ENCODE measurements around the gene ANK3.

ANK3 gene

DNA sequence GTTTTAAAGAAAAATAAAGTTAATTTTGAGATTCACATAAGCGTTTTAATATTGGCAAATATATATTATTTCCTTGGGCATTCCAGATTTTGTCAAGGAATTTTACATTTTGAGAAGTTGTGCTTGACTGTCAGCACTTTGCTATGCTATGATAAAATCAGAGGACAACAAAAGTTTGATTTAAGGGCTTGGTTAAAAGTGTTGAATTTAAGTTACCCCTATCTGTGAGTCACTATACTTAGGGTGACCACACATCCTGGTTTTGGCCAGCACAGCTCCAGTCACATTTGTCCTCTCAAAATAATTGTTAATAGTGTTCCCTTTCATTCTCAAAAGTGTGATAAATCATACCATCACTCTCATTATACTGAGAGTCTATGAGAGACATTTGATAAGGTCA, 34.2 kb upstream of the ANK3 start:
- Histone ChIP-seq H3K36me3 (ENCODE audit: control insufficient read depth in 1 of 2, insufficient read depth in 2 of 2, low read length in 2 of 2) (no peaks in the 10 kb centered on the region), H3K4ac (ENCODE audit: low read depth, low read length) (no peak overlapping the region), H2AFZ (ENCODE audit: insufficient read depth, low read length, poor library complexity) (no peak overlapping the region), H3K9me3 (ENCODE audit: insufficient read depth, low read depth, low read length) (no peaks in the 10 kb centered on the region), H3K4me3 (ENCODE audit: low read depth, low read length) (no peak overlapping the region), H3K79me1 (ENCODE audit: low read length) (no peaks in the 10 kb centered on the region), H3K23ac (ENCODE audit: low read length) (no peak overlapping the region), H3K27me3 (ENCODE audit: insufficient read depth, low read length) (no peaks in the 10 kb centered on the region), H2BK5ac (ENCODE audit: low read depth, low read length, poor library complexity) (no peak overlapping the region), H3K4me2 (ENCODE audit: low read length) (no peak overlapping the region), H2BK12ac (ENCODE audit: low read length) (no peak overlapping the region), H4K8ac (ENCODE audit: low read depth, low read length) (no peak overlapping the region), H2BK120ac (ENCODE audit: insufficient read depth, low read length, poor library complexity) (no peak overlapping the region), H3K14ac (ENCODE audit: low read length) (no peak overlapping the region), H3K4me1 (ENCODE audit: control insufficient read depth in 1 of 2, insufficient read depth in 2 of 2, low read length in 2 of 2) (no peaks in the 10 kb centered on the region), H3K27ac (ENCODE audit: low read depth, low read length) (no peak overlapping the region), H4K91ac (ENCODE audit: low read depth, low read length) (no peak overlapping the region), H3K79me2 (ENCODE audit: control insufficient read depth, insufficient read depth, low read length, poor library complexity) (no peaks in the 10 kb centered on the region), H4K12ac (ENCODE audit: low read depth, low read length) (no peak overlapping the region), H2AK5ac (ENCODE audit: low read length) (no peak overlapping the region), H3K18ac (ENCODE audit: low read length) (no peak overlapping the region), H3K9ac (ENCODE audit: low read length) (no peak overlapping the region)
- no peak for DNase-seq
- no CpG with 5 or more reads among the region's 1 CpG for WGBS (ENCODE audit: extremely low coverage, insufficient coverage, insufficient read length)

GRCh38 chr10:60422809-60423208, 33.1 kb upstream of the ANK3 start:
- Histone ChIP-seq H3K4ac (ENCODE audit: low read depth, low read length) (no peak overlapping the region), H4K8ac (ENCODE audit: low read depth, low read length) (no peak overlapping the region), H2AFZ (ENCODE audit: insufficient read depth, low read length, poor library complexity) (no peak overlapping the region), H4K12ac (ENCODE audit: low read depth, low read length) (no peak overlapping the region), H2BK12ac (ENCODE audit: low read length) (no peak overlapping the region), H3K79me2 (ENCODE audit: control insufficient read depth, insufficient read depth, low read length, poor library complexity) (no peaks in the 10 kb centered on the region), H3K9ac (ENCODE audit: low read length) (no peak overlapping the region), H4K91ac (ENCODE audit: low read depth, low read length) (no peak overlapping the region), H3K36me3 (ENCODE audit: control insufficient read depth in 1 of 2, insufficient read depth in 2 of 2, low read length in 2 of 2) (no peaks in the 10 kb centered on the region), H3K14ac (ENCODE audit: low read length) (no peak overlapping the region), H3K18ac (ENCODE audit: low read length) (no peak overlapping the region), H3K4me2 (ENCODE audit: low read length) (no peak overlapping the region), H3K4me3 (ENCODE audit: low read depth, low read length) (no peak overlapping the region), H3K9me3 (ENCODE audit: insufficient read depth, low read depth, low read length) (no peaks in the 10 kb centered on the region), H2AK5ac (ENCODE audit: low read length) (no peak overlapping the region), H2BK120ac (ENCODE audit: insufficient read depth, low read length, poor library complexity) (no peak overlapping the region), H3K79me1 (ENCODE audit: low read length) (no peaks in the 10 kb centered on the region), H3K4me1 (ENCODE audit: control insufficient read depth in 1 of 2, insufficient read depth in 2 of 2, low read length in 2 of 2) (peaks cover 0 to 3% of the 10 kb centered on the region in 2 experiments), H3K27me3 (ENCODE audit: insufficient read depth, low read length) (no peaks in the 10 kb centered on the region), H3K27ac (ENCODE audit: low read depth, low read length) (no peak overlapping the region), H3K23ac (ENCODE audit: low read length) (no peak overlapping the region), H2BK5ac (ENCODE audit: low read depth, low read length, poor library complexity) (no peak overlapping the region)
- no CpG with 5 or more reads among the region's 5 CpGs for WGBS (ENCODE audit: extremely low coverage, insufficient coverage, insufficient read length)
- DNase-seq, result no peak

DNA sequence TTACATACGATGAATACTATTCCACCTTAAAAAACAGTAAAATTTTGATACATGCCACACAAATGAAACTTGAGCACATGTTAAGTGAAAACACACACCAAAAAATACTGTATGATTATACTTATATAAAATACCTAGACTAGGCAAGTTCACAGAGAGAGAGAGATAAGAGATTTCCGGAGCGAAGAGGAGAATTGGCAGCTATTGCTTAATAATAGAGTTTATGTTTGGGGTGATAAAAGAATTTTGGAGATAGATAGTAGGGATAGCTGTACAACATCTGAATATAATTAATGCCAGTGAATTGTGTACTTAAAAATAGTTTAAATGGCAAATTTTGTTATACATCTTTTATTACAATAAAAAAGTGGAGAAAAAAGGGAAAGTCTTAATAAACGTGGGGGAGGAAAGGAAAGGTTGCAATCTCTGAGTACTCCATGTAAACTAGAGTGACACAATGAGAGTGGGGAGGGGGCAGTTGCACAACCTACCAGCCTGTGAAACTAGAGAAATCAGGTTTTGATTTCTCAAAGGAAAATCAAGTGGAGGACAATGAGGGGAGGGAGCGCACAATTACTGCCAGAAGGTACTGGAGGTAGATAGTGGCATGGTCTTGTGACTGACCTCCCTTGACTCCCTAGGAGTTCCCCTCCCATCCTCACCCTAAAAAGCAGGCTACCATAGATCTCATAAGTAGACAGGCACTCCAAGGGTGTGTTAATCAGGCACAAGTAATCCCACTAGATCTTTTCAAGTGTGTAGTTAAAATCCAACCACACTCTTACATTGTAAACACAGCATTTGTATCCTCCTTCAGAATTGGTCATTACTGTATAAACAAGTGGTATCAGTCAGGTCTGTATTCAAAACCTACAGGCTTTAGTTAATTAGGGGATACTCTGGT, 31.6 kb upstream of the ANK3 start:
- Histone ChIP-seq H2BK12ac (ENCODE audit: low read length) (no peak overlapping the region), H3K27ac (ENCODE audit: low read depth, low read length) (no peak overlapping the region), H4K12ac (ENCODE audit: low read depth, low read length) (no peak overlapping the region), H4K8ac (ENCODE audit: low read depth, low read length) (no peak overlapping the region), H3K79me2 (ENCODE audit: control insufficient read depth, insufficient read depth, low read length, poor library complexity) (no peaks in the 10 kb centered on the region), H3K79me1 (ENCODE audit: low read length) (peaks cover 3% of the 10 kb centered on the region), H3K36me3 (ENCODE audit: control insufficient read depth in 1 of 2, insufficient read depth in 2 of 2, low read length in 2 of 2) (no peaks in the 10 kb centered on the region), H3K27me3 (ENCODE audit: insufficient read depth, low read length) (no peaks in the 10 kb centered on the region), H3K4me1 (ENCODE audit: control insufficient read depth in 1 of 2, insufficient read depth in 2 of 2, low read length in 2 of 2) (peaks cover 2 to 6% of the 10 kb centered on the region in 2 experiments), H2AFZ (ENCODE audit: insufficient read depth, low read length, poor library complexity) (no peak overlapping the region), H3K4me3 (ENCODE audit: low read depth, low read length) (no peak overlapping the region), H3K23ac (ENCODE audit: low read length) (no peak overlapping the region), H3K9ac (ENCODE audit: low read length) (no peak overlapping the region), H2BK5ac (ENCODE audit: low read depth, low read length, poor library complexity) (no peak overlapping the region), H3K18ac (ENCODE audit: low read length) (no peak overlapping the region), H4K91ac (ENCODE audit: low read depth, low read length) (no peak overlapping the region), H2AK5ac (ENCODE audit: low read length) (no peak overlapping the region), H3K4me2 (ENCODE audit: low read length) (no peak overlapping the region), H3K9me3 (ENCODE audit: insufficient read depth, low read depth, low read length) (no peaks in the 10 kb centered on the region), H2BK120ac (ENCODE audit: insufficient read depth, low read length, poor library complexity) (no peak overlapping the region), H3K14ac (ENCODE audit: low read length) (no peak overlapping the region), H3K4ac (ENCODE audit: low read depth, low read length) (no peak overlapping the region)
- no CpG with 5 or more reads among the region's 5 CpGs for WGBS (ENCODE audit: extremely low coverage, insufficient coverage, insufficient read length)
- DNase-seq, result no peak

DNA sequence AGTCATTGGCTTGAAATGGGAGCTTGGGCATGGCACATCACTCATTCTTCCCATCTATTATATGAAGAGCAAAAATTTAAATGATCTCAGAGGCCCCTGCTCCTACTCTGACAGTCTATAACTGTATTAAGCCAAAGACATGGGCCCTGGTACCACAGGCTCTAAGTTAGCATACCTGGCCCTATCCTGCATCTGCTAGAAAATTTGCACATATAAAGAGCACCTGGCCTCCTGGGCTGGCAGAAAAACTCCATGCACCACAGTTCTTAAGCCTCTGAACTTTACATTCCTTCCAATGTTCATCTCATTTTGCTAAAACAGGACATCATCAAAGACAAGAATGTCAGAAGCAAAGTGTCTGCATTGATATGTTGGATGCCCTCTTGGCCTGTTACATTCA, 29.6 kb upstream of the ANK3 start:
- Histone ChIP-seq H3K18ac (ENCODE audit: low read length) (no peak overlapping the region), H2BK120ac (ENCODE audit: insufficient read depth, low read length, poor library complexity) (no peak overlapping the region), H3K4me1 (ENCODE audit: control insufficient read depth in 1 of 2, insufficient read depth in 2 of 2, low read length in 2 of 2) (peaks cover 4 to 8% of the 10 kb centered on the region in 2 experiments), H3K79me1 (ENCODE audit: low read length) (peaks cover 10% of the 10 kb centered on the region), H2BK12ac (ENCODE audit: low read length) (peak overlapping the region; percentile 3), H3K4ac (ENCODE audit: low read depth, low read length) (no peak overlapping the region), H3K36me3 (ENCODE audit: control insufficient read depth in 1 of 2, insufficient read depth in 2 of 2, low read length in 2 of 2) (no peaks in the 10 kb centered on the region), H3K9me3 (ENCODE audit: insufficient read depth, low read depth, low read length) (no peaks in the 10 kb centered on the region), H4K12ac (ENCODE audit: low read depth, low read length) (no peak overlapping the region), H3K4me2 (ENCODE audit: low read length) (no peak overlapping the region), H2BK5ac (ENCODE audit: low read depth, low read length, poor library complexity) (peak overlapping the region; percentile 37), H3K23ac (ENCODE audit: low read length) (no peak overlapping the region), H3K9ac (ENCODE audit: low read length) (no peak overlapping the region), H3K27ac (ENCODE audit: low read depth, low read length) (no peak overlapping the region), H4K8ac (ENCODE audit: low read depth, low read length) (no peak overlapping the region), H2AFZ (ENCODE audit: insufficient read depth, low read length, poor library complexity) (no peak overlapping the region), H3K4me3 (ENCODE audit: low read depth, low read length) (no peak overlapping the region), H3K79me2 (ENCODE audit: control insufficient read depth, insufficient read depth, low read length, poor library complexity) (no peaks in the 10 kb centered on the region), H3K14ac (ENCODE audit: low read length) (no peak overlapping the region), H2AK5ac (ENCODE audit: low read length) (no peak overlapping the region), H3K27me3 (ENCODE audit: insufficient read depth, low read length) (no peaks in the 10 kb centered on the region), H4K91ac (ENCODE audit: low read depth, low read length) (peak overlapping the region; percentile 4)
- DNase-seq, result no peak

All from trophoblast cell (in vitro differentiated cells and primary cell).